Neuronal stem cell (in vitro differentiated cells): ENCODE data around the gene ZNF407.

Source experiments
- DNase-seq: peaks from one replicate; pipeline ENCODE4 v3.0.0-alpha.2; 2013; ENCODE audit warnings: low spot score
- H2AFZ ChIP-seq: one replicate; pipeline ENCODE4 v1.6.1; 2013; ENCODE audit warnings: mild to moderate bottlenecking, low read length, inconsistent platforms
- H2AK5ac ChIP-seq: 2 replicates; pipeline ENCODE4 v1.6.1; 2013; ENCODE audit warnings: low read depth, mild to moderate bottlenecking, inconsistent platforms, low read length, moderate library complexity, mixed read lengths
- H2BK120ac ChIP-seq: 2 replicates; pipeline ENCODE4 v1.6.1; 2013; ENCODE audit warnings: low read depth, mild to moderate bottlenecking, inconsistent platforms, low read length, moderate library complexity, mixed read lengths
- H2BK12ac ChIP-seq: one replicate; pipeline ENCODE4 v1.6.1; 2013; ENCODE audit warnings: low read length, inconsistent platforms
- H2BK15ac ChIP-seq: 2 replicates; pipeline ENCODE4 v1.6.1; 2013; ENCODE audit warnings: mild to moderate bottlenecking, low read length, inconsistent platforms, mixed read lengths
- H2BK5ac ChIP-seq: one replicate; pipeline ENCODE4 v1.6.1; 2013; ENCODE audit warnings: inconsistent platforms, mild to moderate bottlenecking, low read length, moderate library complexity
- H3K14ac ChIP-seq: one replicate; pipeline ENCODE4 v1.6.1; 2013; ENCODE audit warnings: low read length, inconsistent platforms
- H3K18ac ChIP-seq: 2 replicates; pipeline ENCODE4 v1.6.1; 2013; ENCODE audit warnings: low read length, inconsistent platforms
- H3K23ac ChIP-seq: 2 replicates; pipeline ENCODE4 v1.6.1; 2013; ENCODE audit warnings: low read depth, mild to moderate bottlenecking, mixed read lengths, low read length, inconsistent platforms; ENCODE audit not compliant: poor library complexity
- H3K27ac ChIP-seq: replicated peaks from 3 replicates; pipeline ENCODE4 v1.5.1; 2013; ENCODE audit warnings: low read length, inconsistent platforms
- H3K27me3 ChIP-seq, 3 experiments: 2 replicates each; pipeline ENCODE4 v1.6.1; 2013; ENCODE audit warnings: low read length in 3 of 3, mild to moderate bottlenecking in 2 of 3, inconsistent platforms in 1 of 3, low read depth in 1 of 3, mixed read lengths in 1 of 3, moderate library complexity in 1 of 3; ENCODE audit not compliant: control insufficient read depth in 3 of 3, insufficient read depth in 3 of 3
- H3K36me3 ChIP-seq, 2 donors: replicated peaks in 1 of 2; 2 replicates each; pipeline ENCODE4 v1.6.1; 2013; ENCODE audit warnings: low read length in 2 of 2; ENCODE audit not compliant: control insufficient read depth in 2 of 2, insufficient read depth in 2 of 2
- H3K4ac ChIP-seq: 2 replicates; pipeline ENCODE4 v1.6.1; 2013; ENCODE audit warnings: inconsistent platforms, mild to moderate bottlenecking, low read length, moderate library complexity
- H3K4me1 ChIP-seq, 2 donors: 1 replicate in 1 of 2; 2 replicates in 1 of 2; pipeline ENCODE4 v1.6.1; 2013; ENCODE audit warnings: low read length in 2 of 2, low read depth in 1 of 2; ENCODE audit not compliant: control insufficient read depth in 2 of 2, insufficient read depth in 1 of 2
- H3K4me2 ChIP-seq: one replicate; pipeline ENCODE4 v1.6.1; 2013; ENCODE audit warnings: mild to moderate bottlenecking, low read length, inconsistent platforms; ENCODE audit not compliant: insufficient read depth, poor library complexity, severe bottlenecking
- H3K4me3 ChIP-seq, 2 donors: 2 replicates each; pipeline ENCODE4 v1.5.1; 2013; ENCODE audit warnings: low read length in 2 of 2, mild to moderate bottlenecking in 2 of 2, inconsistent platforms in 1 of 2, moderate library complexity in 1 of 2
- H3K79me1 ChIP-seq: one replicate; pipeline ENCODE4 v1.6.1; 2013; ENCODE audit warnings: low read depth, mild to moderate bottlenecking, inconsistent platforms, low read length, moderate library complexity
- H3K9ac ChIP-seq: one replicate; pipeline ENCODE4 v1.6.1; 2013; ENCODE audit warnings: mild to moderate bottlenecking, low read depth, low read length, inconsistent platforms; ENCODE audit not compliant: poor library complexity
- H3K9me3 ChIP-seq, 2 donors: replicated peaks in 1 of 2; 2 replicates each; pipeline versions ENCODE3 to v1.6.1; 2013; ENCODE audit warnings: low read length in 2 of 2, mild to moderate bottlenecking in 2 of 2, inconsistent platforms in 1 of 2, low read depth in 1 of 2, mixed read lengths in 1 of 2, moderate library complexity in 1 of 2; ENCODE audit not compliant: control insufficient read depth in 2 of 2, insufficient read depth in 1 of 2
- H4K8ac ChIP-seq: one replicate; pipeline ENCODE4 v1.6.1; 2013; ENCODE audit warnings: low read depth, mild to moderate bottlenecking, inconsistent platforms, low read length, moderate library complexity
- H4K91ac ChIP-seq: one replicate; pipeline ENCODE4 v1.6.1; 2013; ENCODE audit warnings: low read length, low read depth, mild to moderate bottlenecking, inconsistent platforms; ENCODE audit not compliant: poor library complexity
- WGBS, 2 donors: extraction: QIAGEN DNeasy Blood & Tissue Kit; methylation state at CpG; one replicate each; pipeline ENCODE4 v1.1.7; 2013; ENCODE audit warnings: missing lambda C conversion rate in 2 of 2, mixed read lengths in 1 of 2; ENCODE audit not compliant: insufficient read length in 2 of 2, insufficient replicate concordance in 1 of 2; ENCODE audit errors: extremely low coverage in 2 of 2; 5-methylcytosine and 5-hydroxymethylcytosine counted together

The ZNF407 gene

GRCh38 chr18:74672371-74672770 is 74.7 kb downstream of the ZNF407 start:
- Histone ChIP-seq H3K36me3 (no peaks in the 10 kb centered on the region), H3K18ac (no peak overlapping the region), H2AK5ac (no peak overlapping the region), H3K4ac (no peak overlapping the region), H3K4me3 (no peak overlapping the region), H2BK5ac (no peak overlapping the region), H3K79me1 (no peaks in the 10 kb centered on the region), H3K4me2 (no peak overlapping the region), H3K14ac (no peak overlapping the region), H3K27ac (no peak overlapping the region), H2AFZ (no peak overlapping the region), H2BK12ac (no peak overlapping the region), H3K9me3 (peaks cover 2 to 8% of the 10 kb centered on the region in 2 donors), H3K27me3 (no peaks in the 10 kb centered on the region), H2BK15ac (no peak overlapping the region), H3K9ac (no peak overlapping the region), H4K8ac (no peak overlapping the region), H3K4me1 (no peaks in the 10 kb centered on the region), H2BK120ac (no peak overlapping the region), H4K91ac (no peak overlapping the region), H3K23ac (no peak overlapping the region)
- DNase-seq: no peak
- no CpG with 5 or more reads among the region's 6 CpGs for WGBS, 2 donors

GRCh38 chr18:74674487-74674886 is 76.8 kb downstream of the ZNF407 start:
- Histone ChIP-seq H3K4me1 (no peaks in the 10 kb centered on the region), H3K27me3 (no peaks in the 10 kb centered on the region), H3K9me3 (peaks cover 4 to 13% of the 10 kb centered on the region in 2 donors), H2BK15ac (no peak overlapping the region), H2BK120ac (no peak overlapping the region), H3K27ac (no peak overlapping the region), H3K4me2 (no peak overlapping the region), H3K18ac (no peak overlapping the region), H3K79me1 (no peaks in the 10 kb centered on the region), H3K4ac (no peak overlapping the region), H2AFZ (no peak overlapping the region), H4K91ac (no peak overlapping the region), H2BK5ac (no peak overlapping the region), H4K8ac (no peak overlapping the region), H2AK5ac (no peak overlapping the region), H3K36me3 (no peaks in the 10 kb centered on the region), H3K4me3 (no peak overlapping the region), H3K14ac (no peak overlapping the region), H3K23ac (no peak overlapping the region), H2BK12ac (no peak overlapping the region), H3K9ac (no peak overlapping the region)
- WGBS, 2 donors: no CpG with 5 or more reads among the region's 2 CpGs
- no peak for DNase-seq

- Histone ChIP-seq H3K4me3 (no peak overlapping the region), H3K4me2 (no peak overlapping the region), H3K14ac (no peak overlapping the region), H3K27me3 (no peaks in the 10 kb centered on the region), H3K27ac (no peak overlapping the region), H3K9me3 (peaks cover 4 to 13% of the 10 kb centered on the region in 2 donors), H2BK5ac (no peak overlapping the region), H3K36me3 (no peaks in the 10 kb centered on the region), H2BK12ac (no peak overlapping the region), H2BK120ac (no peak overlapping the region), H3K23ac (no peak overlapping the region), H2BK15ac (no peak overlapping the region), H2AK5ac (no peak overlapping the region), H3K4me1 (no peaks in the 10 kb centered on the region), H4K8ac (no peak overlapping the region), H3K79me1 (no peaks in the 10 kb centered on the region), H3K4ac (no peak overlapping the region), H3K9ac (no peak overlapping the region), H2AFZ (no peak overlapping the region), H3K18ac (no peak overlapping the region), H4K91ac (no peak overlapping the region)
- WGBS, 2 donors: no CpG with 5 or more reads among the region's 6 CpGs
- DNase-seq: no peak
Observed at GRCh38 chr18:74679006-74679678, 81.5 kb downstream of the ZNF407 start.

- H2BK15ac ChIP-seq: no peak overlapping the region
- no peaks in the 10 kb centered on the region for H3K4me1 ChIP-seq
- H3K14ac ChIP-seq: no peak overlapping the region
- no peak overlapping the region for H4K8ac ChIP-seq
- H2BK12ac ChIP-seq: no peak overlapping the region
- no peak overlapping the region for H2BK5ac ChIP-seq
- no peak overlapping the region for H3K23ac ChIP-seq
- no CpG with 5 or more reads among the region's 2 CpGs for WGBS, 2 donors
- H4K91ac ChIP-seq: no peak overlapping the region
- no peak overlapping the region for H3K4me2 ChIP-seq
- H3K9me3 ChIP-seq: peaks cover 4 to 13% of the 10 kb centered on the region in 2 donors
- H3K9ac ChIP-seq: no peak overlapping the region
- H3K27ac ChIP-seq: no peak overlapping the region
- H3K79me1 ChIP-seq: no peaks in the 10 kb centered on the region
- no peak overlapping the region for H3K4ac ChIP-seq
- H2BK120ac ChIP-seq: no peak overlapping the region
- H3K27me3 ChIP-seq: no peaks in the 10 kb centered on the region
- H2AFZ ChIP-seq: no peak overlapping the region
- H3K36me3 ChIP-seq: no peaks in the 10 kb centered on the region
- H2AK5ac ChIP-seq: no peak overlapping the region
- DNase-seq: no peak
- H3K18ac ChIP-seq: no peak overlapping the region
- H3K4me3 ChIP-seq: no peak overlapping the region
Observed at GRCh38 chr18:74679679-74680076, 82.0 kb downstream of the ZNF407 start.
